Stimulated activated CD8-positive, alpha-beta memory T cell treated with anti-CD3 and anti-CD28 coated beads, Interleukin-2, amount 100 ng/mL, for 1 hour (primary cell): ENCODE measurements around the gene NME3.

ENCODE experiments used
- DNase-seq, 2 donors: peaks; one replicate each; pipeline ENCODE4 v3.0.0-alpha.2; 2020; ENCODE audit warnings: low read depth in 2 of 2

NME3 gene

DNA sequence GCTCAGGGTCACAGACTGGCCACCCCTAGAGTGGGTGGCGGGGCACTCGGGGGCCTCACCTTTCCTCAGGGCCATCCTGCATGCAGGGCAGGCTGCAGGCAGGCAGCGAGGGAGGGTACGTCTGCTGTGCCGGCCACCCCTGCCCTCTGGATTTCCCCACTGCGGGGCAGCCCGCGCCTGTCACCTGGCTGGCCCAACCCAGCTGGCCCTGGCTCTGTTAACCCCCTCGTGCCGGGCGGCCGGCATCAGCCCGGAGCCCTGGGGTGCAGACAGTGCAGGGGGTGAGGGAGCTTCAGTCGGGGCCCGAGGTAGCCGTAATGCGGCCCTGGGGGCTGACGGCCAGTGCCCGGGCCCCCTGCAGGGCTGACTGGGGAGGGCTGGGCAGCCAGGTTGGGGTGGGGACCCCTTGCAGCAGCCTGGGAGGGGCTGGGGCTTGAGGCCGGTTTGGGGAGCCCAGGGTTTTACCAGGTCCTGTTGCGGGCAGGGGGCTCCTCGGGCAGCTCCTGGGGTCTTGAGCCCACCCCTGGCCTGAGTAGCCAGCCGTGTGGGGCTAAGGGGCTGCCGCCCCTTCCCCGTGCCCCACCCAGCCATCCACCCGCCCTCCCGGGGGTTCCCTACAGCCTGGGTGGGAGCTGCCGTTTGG lies 22.4 kb upstream of the NME3 start, which contains the start of gene IGFALS:
TSS of gene IGFALS (minus strand) at position 128 of the 643 bp plus-strand sequence. CDS start at position 75, 53 bp downstream.
- no peak for DNase-seq

DNA sequence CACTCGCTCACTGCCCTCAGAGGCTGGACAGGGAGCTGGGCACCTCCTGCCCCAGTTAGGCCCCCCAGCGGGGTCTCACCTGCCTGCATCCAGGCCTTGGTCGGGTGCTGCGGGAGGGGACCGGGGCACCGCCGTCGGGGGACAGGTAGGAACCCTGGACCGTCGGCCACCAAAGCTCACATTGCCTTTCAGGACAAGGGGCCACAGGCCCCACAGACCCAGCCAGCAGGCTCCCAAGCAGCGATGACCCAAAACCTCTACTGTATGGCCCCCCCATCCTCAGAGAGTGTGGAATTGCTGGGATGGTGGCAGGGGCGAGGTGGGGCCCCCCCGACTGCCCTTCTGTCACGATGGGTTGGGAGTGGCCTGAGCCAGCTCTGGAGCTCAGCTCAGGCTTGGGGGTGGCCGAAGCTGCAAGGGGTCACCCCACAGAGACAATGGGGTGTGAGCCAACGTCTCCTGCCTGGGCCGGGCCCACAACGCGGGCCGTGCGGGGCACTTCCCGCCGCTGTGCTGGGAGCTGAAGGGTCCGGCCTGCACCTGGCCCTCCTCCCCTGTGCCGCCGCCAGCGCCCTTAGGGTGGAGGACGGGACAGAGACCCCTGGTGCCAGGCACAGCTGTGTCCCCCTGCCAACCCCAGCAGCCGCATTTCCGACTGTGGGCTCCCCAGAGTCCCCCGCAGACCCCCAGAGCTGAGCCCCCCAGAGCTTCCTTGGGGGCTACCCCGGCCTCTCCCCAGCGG lies 21.7 kb upstream of the NME3 start:
- no peak for DNase-seq

DNA sequence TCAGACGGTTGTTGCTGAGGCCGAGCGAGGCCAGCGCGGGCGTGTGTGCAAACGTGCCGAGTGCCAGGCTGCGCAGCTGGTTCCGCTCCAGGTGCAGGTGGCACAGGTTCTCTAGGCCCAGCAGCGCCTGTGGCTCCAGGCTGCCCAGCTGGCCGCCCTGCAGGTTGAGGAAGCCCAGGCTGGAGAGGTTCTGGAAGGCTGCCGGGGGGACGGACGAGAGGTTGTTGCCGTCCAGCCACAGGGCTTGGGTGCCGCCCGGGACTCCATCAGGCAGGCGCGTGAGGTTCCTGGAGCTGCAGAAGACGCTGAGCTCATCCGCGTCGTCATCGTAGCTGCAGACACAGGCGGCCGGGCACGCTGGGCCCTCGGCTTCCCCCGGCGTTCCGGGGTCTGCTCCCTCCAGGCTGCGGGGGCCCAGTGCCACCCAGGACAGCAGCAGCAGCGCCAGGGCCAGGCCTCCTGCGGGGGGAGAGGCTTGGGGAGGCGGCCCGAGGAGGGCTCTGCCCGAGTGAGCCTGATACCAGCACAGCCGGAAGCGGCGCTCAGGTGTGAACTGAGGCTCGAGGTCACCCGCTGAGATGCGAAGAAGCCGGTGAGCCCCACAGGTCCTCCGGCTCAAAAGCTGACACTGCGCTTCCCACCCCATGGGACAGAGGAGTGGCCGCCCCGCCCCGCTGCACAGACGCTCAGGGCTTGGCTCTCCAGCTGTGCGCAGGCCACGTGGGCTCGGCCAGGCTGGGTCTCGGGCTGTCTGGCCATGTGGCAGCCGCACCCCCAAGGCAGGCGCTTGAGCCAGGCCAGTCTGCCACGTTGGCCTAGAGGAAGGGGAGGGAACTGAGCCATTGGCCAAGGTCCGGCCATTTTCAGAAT lies 20.8 kb upstream of the NME3 start:
- no peak for DNase-seq

GRCh38 chr16:1791256-1791942 lies 20.1 kb upstream of the NME3 start:
- no peak for DNase-seq

DNA sequence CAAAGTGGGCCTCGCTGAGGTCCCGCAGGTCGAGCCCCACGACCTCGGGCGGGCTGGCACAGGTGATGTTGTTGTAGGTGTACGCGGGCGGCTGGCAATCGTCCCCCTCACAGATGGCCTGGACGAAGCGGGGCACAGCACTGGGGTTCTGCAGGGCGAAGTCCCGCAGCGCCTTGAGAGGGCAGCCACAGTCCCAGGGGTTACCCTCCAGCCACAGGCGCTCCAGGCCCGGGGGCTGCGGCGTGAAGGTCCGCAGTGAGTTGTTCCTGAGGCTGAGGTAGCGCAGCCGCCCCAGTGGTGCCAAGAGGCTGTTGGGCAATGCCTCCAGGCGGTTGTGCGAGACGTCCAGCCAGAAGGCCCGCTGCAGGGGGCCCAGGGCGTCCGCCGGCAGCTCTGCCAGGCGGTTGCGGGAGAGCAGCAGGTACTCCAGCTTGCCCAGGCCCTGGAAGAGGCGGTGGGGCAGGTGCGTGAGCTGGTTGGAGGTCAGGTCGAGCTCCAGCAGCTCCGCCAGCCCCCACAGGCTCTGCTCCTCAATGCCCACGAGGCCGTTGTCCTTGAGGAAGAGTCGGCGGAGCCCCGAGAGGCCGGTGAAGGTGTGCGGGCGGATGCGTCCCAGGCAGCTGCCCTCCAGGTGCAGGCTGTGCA lies 19.4 kb upstream of the NME3 start:
- no peak for DNase-seq

- DNase-seq, result no peak
Measured at GRCh38 chr16:1790261-1790610, 18.9 kb upstream of the NME3 start.

- DNase-seq, result no peak
Measured at GRCh38 chr16:1789643-1790045, 18.3 kb upstream of the NME3 start.

DNA sequence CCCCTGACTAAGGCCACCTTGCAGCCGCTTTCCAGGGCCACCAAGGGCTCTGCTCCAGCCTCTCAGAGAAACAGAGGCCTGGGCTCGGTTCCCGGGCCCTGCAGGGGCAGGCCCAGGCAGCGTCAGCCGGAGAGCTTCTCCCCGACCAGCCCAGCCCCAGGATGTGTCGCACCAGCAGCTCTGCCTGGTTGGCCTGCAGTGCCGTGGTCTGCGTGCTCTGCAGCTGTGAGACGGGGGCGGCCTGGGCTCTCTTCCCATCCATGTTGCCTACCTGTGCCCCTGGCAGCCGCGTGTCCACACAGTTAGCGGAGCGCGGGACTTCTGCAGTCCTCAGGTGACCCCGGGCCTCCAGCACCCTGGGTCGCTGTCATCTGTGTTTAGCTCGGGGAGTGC lies 17.4 kb upstream of the NME3 start:
- DNase-seq, result no peak

DNA sequence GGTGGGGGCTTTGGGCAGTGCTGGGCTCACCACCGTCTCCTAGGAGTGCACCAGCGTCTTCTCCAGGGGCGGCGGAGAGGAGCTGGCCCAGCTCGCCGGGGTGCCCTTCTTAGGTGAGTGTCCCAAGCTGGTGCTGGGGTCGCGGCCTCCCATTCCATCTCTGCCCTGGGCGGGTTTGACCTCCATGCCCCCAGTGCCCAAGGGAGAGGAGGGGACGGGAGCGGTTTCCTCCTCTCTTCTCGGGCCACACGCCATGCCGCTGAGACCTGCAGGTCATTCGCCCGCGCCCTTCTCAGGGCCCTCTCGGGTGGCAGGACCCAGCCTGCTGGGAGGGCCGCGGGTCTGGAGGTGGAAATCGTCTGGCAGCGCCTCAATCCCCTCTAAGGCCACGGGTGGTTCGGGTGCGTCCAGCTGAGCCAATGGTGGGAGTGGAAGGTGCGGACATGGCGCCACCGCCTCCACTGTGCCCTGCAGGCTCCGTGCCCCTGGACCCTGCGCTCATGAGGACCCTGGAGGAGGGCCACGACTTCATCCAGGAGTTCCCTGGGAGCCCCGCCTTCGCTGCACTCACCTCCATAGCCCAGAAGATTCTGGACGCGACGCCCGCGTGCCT lies 16.9 kb upstream of the NME3 start:
- DNase-seq, result no peak

GRCh38 chr16:1787322-1788094 lies 16.2 kb upstream of the NME3 start:
- no peak for DNase-seq

GRCh38 chr16:1787056-1787321 lies 15.6 kb upstream of the NME3 start:
- DNase-seq, result no peak

- DNase-seq, result no peak
Measured at GRCh38 chr16:1786242-1787055, 15.1 kb upstream of the NME3 start.

GRCh38 chr16:1785846-1786170 lies 14.5 kb upstream of the NME3 start:
- DNase-seq, result no peak

GRCh38 chr16:1784977-1785845 lies 13.9 kb upstream of the NME3 start:
- no peak for DNase-seq

- DNase-seq, result peak; percentile 95
Measured at GRCh38 chr16:1782408-1783264, 11.3 kb upstream of the NME3 start, which contains the start of the genes NUBP2 and SPSB3. Gene NUBP2 (plus strand): TSS chr16:1782960. CDS start chr16:1783021, 61 bp downstream. Gene SPSB3 (minus strand): TSS chr16:1782571. CDS start chr16:1781483, 1,088 bp downstream.

GRCh38 chr16:1781758-1782407 lies 10.5 kb upstream of the NME3 start:
- no peak for DNase-seq

- DNase-seq, result no peak
Measured at GRCh38 chr16:1781254-1781653, 9.9 kb upstream of the NME3 start.
